IPS-11a (cell line): ENCODE measurements around the gene NCKAP1.
"Not testable (repeated sequence)": the region's sequence is repeated elsewhere in the genome, so short reads cannot be mapped to it uniquely, and the experiment has no call there.

Experiments used
- H3K4me3 ChIP-seq: one replicate; pipeline ENCODE4 v1.5.1; 2013; ENCODE audit warnings: low read depth, low read length, control low read depth

NCKAP1 gene

DNA sequence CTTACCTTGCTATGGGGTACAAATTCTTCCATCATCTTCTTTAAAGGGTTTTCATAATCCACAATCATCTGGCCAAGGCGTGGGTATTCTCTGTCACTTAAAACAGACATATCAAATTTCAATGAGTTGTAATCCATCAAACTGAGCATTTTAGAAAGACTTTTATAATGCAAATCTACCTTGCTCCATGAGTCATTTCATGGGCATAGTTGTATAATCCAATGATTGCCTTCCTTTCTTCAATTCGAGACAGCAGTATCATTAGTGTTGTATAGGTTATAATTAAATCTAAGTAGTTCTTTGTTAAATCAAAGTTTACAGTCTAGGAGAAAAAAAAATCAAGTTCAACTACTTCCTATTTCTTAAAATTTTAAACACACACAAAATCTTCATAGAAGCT, 36.3 kb downstream of the NCKAP1 start:
- no peak overlapping the region for H3K4me3 ChIP-seq

DNA sequence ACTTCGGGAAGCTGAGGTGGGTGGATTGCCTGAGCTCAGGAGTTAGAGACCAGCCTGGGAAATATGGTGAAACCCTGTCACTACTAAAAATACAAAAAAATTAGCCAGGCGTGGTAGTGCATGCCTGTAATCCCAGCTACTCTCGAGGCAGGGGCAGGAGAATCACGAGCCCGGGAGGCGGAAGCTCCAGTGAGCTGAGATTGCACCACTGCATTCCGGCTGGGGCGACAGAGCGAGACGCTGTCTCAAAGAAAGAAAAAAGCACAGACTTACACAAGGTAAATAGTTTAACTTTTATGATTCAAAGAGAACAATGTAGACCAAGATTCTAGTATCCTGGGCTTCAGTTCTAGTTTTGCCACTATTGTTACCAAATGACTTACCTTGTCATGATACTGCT, 37.4 kb downstream of the NCKAP1 start:
- H3K4me3 ChIP-seq, result no peak overlapping the region

GRCh38 chr2:182999348-183000028, 38.8 kb downstream of the NCKAP1 start:
- H3K4me3 ChIP-seq, result no peak overlapping the region

GRCh38 chr2:182994228-182994912, 43.9 kb downstream of the NCKAP1 start:
- no peak overlapping the region for H3K4me3 ChIP-seq

GRCh38 chr2:182982941-182983340, 55.3 kb downstream of the NCKAP1 start:
- no peak overlapping the region for H3K4me3 ChIP-seq

- H3K4me3 ChIP-seq, result not testable (repeated sequence)
These were observed 56.8 kb downstream of the NCKAP1 start for GRCh38 chr2:182981475-182981874.

- no peak overlapping the region for H3K4me3 ChIP-seq
These were observed 57.6 kb downstream of the NCKAP1 start for GRCh38 chr2:182980652-182981051.

- no peak overlapping the region for H3K4me3 ChIP-seq
These were observed 58.1 kb downstream of the NCKAP1 start for GRCh38 chr2:182980115-182980514.

DNA sequence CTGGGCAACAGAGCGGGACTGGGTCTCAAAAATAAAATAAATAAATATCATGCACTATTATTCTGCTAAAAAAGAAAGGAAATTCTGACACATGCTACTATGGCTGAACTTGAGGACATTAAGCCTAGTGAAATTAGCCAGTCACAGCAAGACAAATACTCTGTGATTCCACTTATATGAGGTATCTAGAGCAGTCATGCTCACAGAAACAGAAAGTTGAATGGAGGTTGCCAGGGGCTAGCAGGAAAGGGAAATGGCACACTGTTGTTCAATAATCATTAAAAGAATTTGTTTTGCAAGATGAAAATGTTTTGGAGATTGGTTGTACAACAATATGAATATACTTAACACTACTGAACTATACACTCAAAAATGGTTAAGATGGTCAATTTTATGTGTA, 60.8 kb downstream of the NCKAP1 start:
- H3K4me3 ChIP-seq, result no peak overlapping the region

DNA sequence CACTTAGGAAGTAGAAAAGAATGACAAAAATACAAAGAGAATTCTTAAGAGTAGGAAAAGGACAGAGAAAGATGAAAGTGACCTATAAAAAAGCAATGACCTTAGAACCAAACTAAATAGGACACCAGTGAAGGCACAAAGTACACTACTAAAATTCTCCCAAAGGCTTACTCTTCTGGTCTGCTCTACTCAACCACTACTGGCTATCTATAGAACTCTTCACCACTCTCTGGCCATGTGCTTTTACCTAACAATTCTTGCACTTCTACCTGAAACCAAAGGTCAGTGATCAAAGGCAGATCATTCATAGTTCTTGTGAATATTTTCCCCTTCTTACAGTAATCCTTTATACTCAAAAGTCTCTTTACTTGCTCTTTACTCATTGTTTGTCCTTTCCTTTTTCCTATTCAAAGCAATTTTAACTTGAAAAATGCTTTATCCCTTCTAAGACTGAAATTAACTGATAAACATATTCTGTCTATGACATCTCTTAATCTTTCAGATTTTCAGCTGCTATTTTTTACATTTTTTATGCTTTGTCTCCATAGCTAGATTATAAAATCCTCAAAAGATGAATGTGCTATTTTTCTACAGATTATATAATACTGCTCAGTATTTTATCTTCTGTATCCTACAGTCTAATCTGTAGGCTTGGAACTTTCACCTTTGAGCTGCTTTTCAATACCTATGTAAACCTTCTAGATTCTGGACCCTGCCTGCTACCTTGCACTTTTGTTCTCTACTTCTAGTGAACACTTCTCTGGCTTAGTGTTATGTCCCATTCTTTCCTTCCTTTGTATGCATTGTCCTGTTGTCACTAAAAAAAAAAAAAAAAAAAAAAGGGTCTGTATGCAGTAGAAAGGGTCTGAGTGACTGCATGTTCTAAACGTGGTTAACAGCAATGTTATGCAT, 64.6 kb downstream of the NCKAP1 start:
- no peak overlapping the region for H3K4me3 ChIP-seq

- H3K4me3 ChIP-seq, result no peak overlapping the region
These were observed 65.7 kb downstream of the NCKAP1 start for GRCh38 chr2:182972548-182972942.

GRCh38 chr2:182971820-182972547, 66.3 kb downstream of the NCKAP1 start:
- H3K4me3 ChIP-seq, result no peak overlapping the region

GRCh38 chr2:182970486-182970885, 67.8 kb downstream of the NCKAP1 start:
- H3K4me3 ChIP-seq, result no peak overlapping the region

DNA sequence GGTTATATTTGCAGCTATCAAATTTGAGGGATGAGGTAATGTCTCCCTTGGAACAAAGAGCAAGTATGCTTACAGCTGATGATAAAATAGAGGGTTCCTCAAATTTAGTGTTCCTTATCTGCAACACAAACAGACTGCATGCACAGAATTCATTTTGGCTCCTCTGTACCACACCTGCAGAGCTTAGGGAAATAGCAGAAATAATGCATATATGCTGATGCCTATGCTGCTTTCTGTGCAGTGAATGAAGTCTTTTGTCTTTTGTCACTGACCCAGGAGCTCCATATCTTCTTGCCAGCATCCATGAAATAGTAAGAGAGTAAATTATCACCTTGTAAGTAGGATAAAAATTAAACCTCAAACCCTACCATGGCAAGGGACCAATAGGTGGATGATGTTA, 69.8 kb downstream of the NCKAP1 start:
- no peak overlapping the region for H3K4me3 ChIP-seq

GRCh38 chr2:182966356-182966755, 71.9 kb downstream of the NCKAP1 start:
- not testable (repeated sequence) for H3K4me3 ChIP-seq

- H3K4me3 ChIP-seq, result no peak overlapping the region
These were observed 75.6 kb downstream of the NCKAP1 start for GRCh38 chr2:182962641-182963040.

GRCh38 chr2:182960869-182961268, 77.4 kb downstream of the NCKAP1 start:
- H3K4me3 ChIP-seq, result not testable (repeated sequence)

- no peak overlapping the region for H3K4me3 ChIP-seq
These were observed 83.5 kb downstream of the NCKAP1 start for GRCh38 chr2:182954789-182955188.

DNA sequence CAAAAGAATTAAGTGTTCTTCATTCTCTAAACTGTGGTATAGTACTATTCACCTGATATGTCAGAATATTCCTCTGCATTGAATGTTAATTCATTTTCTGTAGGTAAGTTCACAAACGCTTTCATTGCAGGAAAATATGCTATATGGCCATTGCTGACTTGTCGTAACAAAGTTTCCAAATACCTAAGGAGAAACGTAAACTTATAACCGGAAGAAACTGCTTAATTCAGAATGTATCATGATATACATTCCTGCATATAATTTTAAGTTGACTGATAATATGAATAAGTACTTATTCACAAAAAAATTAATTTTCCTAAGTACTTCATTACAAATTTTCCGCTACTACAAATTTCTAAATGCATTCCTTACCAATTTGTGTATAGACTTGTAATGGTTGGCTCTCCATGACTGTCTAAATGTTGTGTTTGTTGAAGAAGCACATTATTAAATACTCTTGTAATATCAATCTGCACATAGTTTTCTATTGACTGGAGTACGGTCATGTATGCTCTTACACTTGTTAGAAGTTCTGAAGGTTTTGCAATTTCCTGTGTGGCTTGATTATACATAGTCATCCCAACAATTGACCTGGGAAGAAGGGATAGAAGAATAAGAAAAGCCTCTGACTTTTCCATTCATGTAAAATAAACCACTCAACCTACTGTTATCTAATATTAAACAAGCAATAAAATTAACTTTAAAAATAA, 85.4 kb downstream of the NCKAP1 start:
- H3K4me3 ChIP-seq, result no peak overlapping the region

GRCh38 chr2:182951948-182952663, 86.2 kb downstream of the NCKAP1 start:
- no peak overlapping the region for H3K4me3 ChIP-seq
